Glomerular visceral epithelial cell (primary cell): ENCODE results near the gene NPIPB8.
"Not testable (repeated sequence)": the region's sequence is repeated elsewhere in the genome, so short reads cannot be mapped to it uniquely, and the experiment has no call there.

ENCODE experiments used
- DNase-seq: peaks from one replicate; pipeline ENCODE4 v3.0.0-alpha.2; 2016; ENCODE audit errors: extremely low spot score

NPIPB8 gene

DNA sequence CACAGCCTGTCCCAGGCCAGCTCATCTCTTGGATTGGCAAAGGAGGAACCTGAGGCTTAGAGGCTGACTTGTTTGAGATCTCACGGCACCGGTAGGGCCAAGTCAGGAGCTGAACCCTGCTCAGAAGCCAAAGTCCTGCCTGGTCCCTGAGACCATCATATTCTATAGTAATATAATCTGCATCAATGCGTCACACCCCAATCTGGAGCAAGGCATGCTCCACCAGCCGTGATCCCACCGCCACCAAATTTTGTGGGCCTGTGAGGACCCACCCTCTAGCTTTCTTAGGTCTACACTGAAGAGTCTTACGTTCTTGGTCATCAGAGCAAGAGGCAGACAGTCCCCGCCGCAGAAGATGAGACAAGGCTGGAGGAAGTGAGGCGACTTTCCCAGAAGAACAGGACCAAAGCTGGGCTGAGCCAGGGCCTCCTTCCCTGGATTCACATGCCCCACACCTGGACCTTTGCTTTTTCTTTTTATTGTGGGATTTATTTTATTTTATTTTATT is 30.7 kb upstream of the NPIPB8 start:
- DNase-seq: no peak

DNA sequence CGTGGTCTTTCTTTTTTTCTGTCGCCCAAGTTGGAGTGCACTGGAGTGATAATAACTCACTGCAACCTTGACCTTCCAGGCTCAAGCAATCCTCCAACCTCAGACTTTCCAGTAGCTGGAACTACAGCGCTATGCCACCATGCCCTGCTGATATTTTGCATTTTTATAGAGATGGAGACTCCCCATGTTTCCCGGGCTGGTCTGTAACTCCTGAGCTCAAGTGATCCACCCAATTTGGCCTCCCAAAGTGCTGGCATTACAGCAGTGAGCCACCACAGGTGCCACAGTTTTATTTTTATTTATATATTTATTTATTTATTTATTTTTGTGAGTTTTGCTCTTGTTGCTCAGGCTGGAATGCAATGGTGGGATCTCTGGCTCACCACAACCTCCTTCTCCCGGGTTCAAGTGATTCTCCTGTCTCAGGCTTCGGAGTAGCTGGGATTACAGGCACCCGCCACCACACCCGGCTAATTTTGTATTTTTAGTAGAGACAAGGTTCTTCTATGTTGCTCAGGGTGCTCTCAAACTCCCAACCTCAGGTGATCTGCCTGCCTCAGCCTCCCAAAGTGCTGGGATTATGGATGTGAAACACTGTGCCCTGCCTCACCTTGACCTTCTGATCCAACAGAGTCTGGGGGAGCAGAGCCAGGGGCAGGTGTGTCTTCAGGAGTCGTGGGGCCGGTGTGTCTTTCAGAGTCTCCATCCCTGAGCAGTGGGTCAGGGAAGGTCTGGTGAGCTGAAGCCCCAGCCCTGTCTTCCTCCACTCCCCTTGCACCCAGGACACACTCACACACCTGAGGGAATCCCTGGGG is 30.0 kb upstream of the NPIPB8 start:
- DNase-seq: not testable (repeated sequence)

GRCh38 chr16:28608496-28608808 is 29.4 kb upstream of the NPIPB8 start:
- not testable (repeated sequence) for DNase-seq

GRCh38 chr16:28608867-28609596 is 28.8 kb upstream of the NPIPB8 start:
- DNase-seq: not testable (repeated sequence)

- no peak for DNase-seq
Observed at GRCh38 chr16:28609631-28610594, 28.0 kb upstream of the NPIPB8 start, which contains the start of gene SULT1A1. Gene SULT1A1 (minus strand): TSS chr16:28610044. CDS start chr16:28608855, 1,189 bp downstream.

- no peak for DNase-seq
Observed at GRCh38 chr16:28610595-28611191, 27.2 kb upstream of the NPIPB8 start.

- not testable (repeated sequence) for DNase-seq
Observed at GRCh38 chr16:28612359-28613280, 25.2 kb upstream of the NPIPB8 start.

- DNase-seq: not testable (repeated sequence)
Observed at GRCh38 chr16:28613912-28614311, 24.0 kb upstream of the NPIPB8 start.

- not testable (repeated sequence) for DNase-seq
Observed at GRCh38 chr16:28614561-28614960, 23.3 kb upstream of the NPIPB8 start.

DNA sequence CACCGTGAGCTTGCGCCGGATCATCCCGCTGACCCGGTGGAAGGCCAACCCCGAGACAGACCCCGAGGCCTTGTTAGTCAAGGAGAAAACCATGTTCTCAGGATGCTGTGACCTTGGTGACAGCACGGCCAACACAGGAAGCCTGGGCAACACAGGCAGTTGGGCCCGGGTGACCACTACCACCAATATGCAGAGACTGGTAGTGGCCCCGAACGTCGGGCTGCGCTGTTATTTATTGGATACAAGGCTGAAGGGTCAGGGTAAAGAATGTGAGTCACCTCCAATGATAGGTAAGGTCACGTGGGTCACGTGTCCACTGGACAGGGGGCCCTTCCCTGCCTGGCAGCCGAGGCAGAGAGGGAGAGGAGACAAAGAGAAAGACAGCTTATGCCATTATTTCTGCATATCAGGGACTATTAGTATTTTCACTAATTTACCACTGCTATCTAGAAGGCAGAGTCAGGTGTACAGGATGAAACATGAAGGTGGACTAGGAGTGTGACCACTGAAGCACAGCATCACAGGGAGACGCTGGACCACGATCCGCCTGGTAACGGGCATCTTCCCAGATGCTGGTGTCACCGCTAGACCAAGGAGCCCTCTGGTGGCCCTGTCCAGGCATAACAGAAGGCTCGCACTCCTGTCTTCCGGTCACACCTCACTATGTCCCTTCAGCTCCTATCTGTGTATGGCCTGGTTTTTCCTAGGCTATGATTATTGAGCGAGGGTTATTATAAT is 22.2 kb upstream of the NPIPB8 start:
- DNase-seq: peak; percentile 23

DNA sequence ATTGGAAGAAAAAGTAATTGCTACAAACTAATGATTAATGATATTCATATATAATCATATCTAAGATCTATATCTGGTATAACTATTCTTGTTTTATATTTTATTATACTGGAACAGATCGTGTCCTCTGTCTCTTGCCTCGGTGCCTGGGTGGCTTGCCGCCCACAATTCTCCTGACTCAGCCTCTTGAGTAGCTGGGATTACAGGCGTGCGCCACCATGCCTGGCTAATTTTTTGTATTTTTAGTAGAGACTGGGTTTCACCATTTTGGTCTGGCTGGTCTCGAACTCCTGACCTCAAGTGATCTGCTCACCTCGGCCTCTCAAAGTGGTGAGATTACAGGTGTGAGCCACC is 21.7 kb upstream of the NPIPB8 start:
- not testable (repeated sequence) for DNase-seq

DNA sequence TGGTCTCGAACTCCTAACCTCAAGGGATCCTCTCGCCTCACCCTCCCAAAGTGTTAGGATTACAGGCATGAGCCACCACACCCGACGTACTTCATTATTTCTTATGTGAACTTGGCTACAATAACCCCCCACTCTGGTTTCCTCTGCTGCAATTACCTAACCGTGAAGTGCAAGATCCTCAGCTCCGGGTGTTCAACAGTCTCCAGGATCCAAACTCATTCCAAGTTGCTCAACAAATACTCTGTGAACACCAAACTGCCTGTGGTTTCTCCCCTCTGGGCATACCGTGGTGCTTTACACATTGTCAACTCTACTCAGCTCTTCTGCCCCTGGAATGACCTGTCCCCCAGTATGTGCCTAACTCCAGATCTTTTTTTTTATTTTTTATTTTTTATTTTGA is 21.2 kb upstream of the NPIPB8 start:
- DNase-seq: no peak

GRCh38 chr16:28617874-28618273 is 20.0 kb upstream of the NPIPB8 start:
- DNase-seq: peak; percentile 53

- DNase-seq: not testable (repeated sequence)
Observed at GRCh38 chr16:28620316-28620715, 17.5 kb upstream of the NPIPB8 start.

DNA sequence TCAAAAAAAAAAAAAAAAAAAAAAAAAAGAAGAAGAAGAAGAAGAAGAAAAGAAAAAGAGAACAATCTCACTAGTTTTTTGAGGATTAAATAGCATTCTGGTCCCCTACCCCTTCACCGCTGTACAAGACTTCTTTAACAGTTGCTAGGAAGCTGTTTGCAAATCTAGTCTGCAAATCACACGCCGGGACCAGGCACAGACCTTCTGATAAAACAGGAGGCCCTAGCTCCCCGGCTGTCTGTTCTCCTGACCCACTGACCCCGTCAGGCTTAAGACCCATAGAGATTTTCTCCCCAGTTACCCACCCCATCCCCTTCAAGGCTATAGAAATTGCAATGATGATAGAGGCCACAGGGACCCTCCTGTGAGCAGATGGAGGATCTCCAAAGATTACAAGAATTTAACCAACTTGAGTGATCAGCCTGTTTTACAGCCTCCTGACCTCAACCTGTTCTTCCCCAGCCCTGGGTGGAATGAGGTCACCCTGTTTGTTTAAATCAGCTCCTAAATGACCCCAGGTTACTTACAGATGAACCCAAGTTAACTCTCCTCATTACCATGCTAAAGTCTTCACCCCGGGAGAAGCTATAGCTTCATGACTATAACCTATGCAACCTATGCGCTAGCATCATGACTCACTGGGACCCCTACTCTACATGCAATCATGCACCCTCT is 16.2 kb upstream of the NPIPB8 start:
- no peak for DNase-seq

DNA sequence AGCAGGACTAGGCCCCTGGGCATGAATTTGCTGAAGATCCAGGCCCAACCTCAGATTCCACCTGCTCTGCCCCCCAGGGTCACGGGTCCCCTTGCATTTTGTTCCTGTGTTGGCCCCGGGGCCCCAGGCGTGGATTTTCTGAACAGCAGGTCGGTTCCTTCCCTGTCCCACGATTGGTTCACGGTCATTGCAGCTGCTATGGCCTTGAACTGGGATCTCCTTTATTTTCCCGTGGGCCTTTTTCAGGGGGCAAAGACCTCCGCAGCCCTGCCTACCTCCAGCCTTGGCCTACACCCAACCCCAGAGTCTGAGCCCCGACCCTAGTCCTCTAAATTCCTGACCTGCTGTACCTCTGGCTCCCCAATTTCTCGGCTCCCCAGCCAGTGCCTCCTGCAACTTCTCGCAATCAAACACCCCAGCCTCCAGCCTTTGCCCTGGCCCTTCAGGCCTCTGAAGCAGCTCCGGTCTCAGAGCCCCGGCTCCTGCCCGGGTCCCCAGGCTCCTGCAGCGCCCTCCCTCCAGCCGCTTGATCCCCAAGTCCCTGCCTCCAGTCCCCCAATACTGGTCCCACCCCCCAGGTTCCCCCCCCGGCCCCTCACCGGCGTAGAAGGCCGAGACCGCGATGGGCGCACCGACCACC is 15.2 kb upstream of the NPIPB8 start:
- DNase-seq: not testable (repeated sequence)

DNA sequence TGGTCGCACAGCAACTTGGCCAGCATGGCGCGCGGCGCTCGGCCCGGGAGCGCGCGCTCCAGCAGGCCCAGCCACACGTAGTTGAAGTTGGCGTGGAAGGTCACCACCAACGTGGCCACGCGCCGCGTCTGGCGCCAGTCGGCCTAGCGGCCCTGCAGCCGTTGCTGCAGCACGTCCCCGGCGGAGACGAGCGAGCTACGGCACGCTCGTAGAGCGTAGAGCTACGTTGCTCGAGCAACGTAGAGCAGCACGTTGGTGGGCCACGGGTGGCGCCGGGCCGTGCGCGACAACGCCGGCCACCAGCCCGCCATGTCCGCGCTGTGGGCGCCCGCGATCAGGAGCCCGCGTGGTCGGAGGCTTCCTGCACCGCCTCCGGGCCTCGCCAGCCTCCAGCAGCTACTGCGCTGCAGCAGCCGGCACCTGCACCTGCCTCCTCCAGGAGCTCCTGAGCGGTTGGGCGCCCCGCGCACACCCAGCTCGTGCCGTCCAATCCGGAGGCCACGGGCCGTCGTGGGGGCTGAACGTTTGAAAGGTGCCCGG is 14.6 kb upstream of the NPIPB8 start:
- no peak for DNase-seq

DNA sequence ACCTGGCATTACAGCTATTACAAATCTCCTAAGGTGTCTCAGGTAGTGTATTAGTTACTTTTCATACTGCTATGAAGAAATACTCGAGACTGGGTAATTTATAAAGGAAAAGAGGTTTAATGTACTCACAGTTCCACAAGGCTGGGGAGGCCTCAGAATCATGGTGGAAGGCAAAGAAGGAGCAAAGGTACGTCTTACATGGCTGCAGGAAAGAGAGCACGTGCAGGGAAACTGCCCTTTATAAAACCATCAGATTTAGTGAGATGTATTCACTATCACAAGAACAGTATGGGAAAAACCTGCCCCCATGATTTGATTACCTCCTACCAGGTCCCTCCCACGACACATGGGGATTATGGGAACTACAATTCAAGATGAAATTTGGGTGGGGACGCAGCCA is 7.0 kb upstream of the NPIPB8 start:
- not testable (repeated sequence) for DNase-seq
